K562 (cell line): Measurements from ENCODE around the gene GPD2. TPM values are rescaled to one million over a fixed set of nuclear protein-coding genes. Genes with fewer than 3 reads are reported as not detected.

Experiments used
- CTBP1 ChIP-seq: fragments of 450-650 bp; IDR thresholded peaks from 2 replicates; pipeline ENCODE4 v1.6.1; 2016; ENCODE audit warnings: borderline replicate concordance
- DMBX1 ChIP-seq: fragments of 250-450 bp; sonication (Bioruptor Pico); IDR thresholded peaks from 2 replicates; pipeline ENCODE4 v1.8.0; 2022; ENCODE audit warnings: inconsistent platforms, mild to moderate bottlenecking, moderate library complexity, borderline replicate concordance
- NR2C2 ChIP-seq, 2 experiments: fragments of 200-800 bp in 1 of 2; sonication (Bioruptor generic) in 1 of 2; sonication (generic) in 1 of 2; formaldehyde crosslinking in 1 of 2; IDR thresholded peaks; 2 replicates each; pipeline versions ENCODE4 v1.6.1 to v1.8.0; 2016 to 2022; ENCODE audit warnings: mild to moderate bottlenecking in 1 of 2, missing compliant biosample characterization in 1 of 2, missing genetic modification characterization in 1 of 2, missing genetic modification reagents in 1 of 2
- NR2F6 ChIP-seq: fragments of 450-650 bp; formaldehyde crosslinking; IDR thresholded peaks from 2 replicates; pipeline ENCODE4 v1.4.0; 2020; ENCODE audit warnings: mild to moderate bottlenecking
- NR3C1 ChIP-seq: sonication (generic); formaldehyde crosslinking; IDR thresholded peaks from 2 replicates; pipeline ENCODE4 v1.8.1; 2022; ENCODE audit warnings: missing genetic modification reagents
- PHB ChIP-seq: fragments of 250-450 bp; sonication (Bioruptor Pico); IDR thresholded peaks from 2 replicates; pipeline ENCODE4 v1.5.0; 2021
- PHF20 ChIP-seq: fragments of 450-650 bp; IDR thresholded peaks from 2 replicates; pipeline ENCODE4 v1.6.1; 2018; ENCODE audit not compliant: partially characterized antibody
- POLR2G ChIP-seq: fragments of 200-400 bp; formaldehyde crosslinking; IDR thresholded peaks from 2 replicates; pipeline ENCODE4 v1.6.1; 2017; ENCODE audit warnings: low read depth, mild to moderate bottlenecking, antibody characterized with exemption, low read length, moderate library complexity
- POU5F1 ChIP-seq: fragments of 150-350 bp; IDR thresholded peaks from 2 replicates; pipeline ENCODE4 v1.6.1; 2014; ENCODE audit warnings: borderline replicate concordance, low read length, low read depth, mild to moderate bottlenecking; ENCODE audit not compliant: partially characterized antibody
- SRSF9 ChIP-seq: fragments of 200-400 bp; formaldehyde crosslinking; IDR thresholded peaks from 2 replicates; pipeline ENCODE4 v1.6.1; 2017; ENCODE audit warnings: low read depth, low read length, borderline replicate concordance
- TCF7L2 ChIP-seq: fragments of 150-350 bp; IDR thresholded peaks from 2 replicates; pipeline ENCODE4 v1.6.1; 2016; ENCODE audit warnings: low read depth, mild to moderate bottlenecking, low read length, moderate library complexity
- ZBTB8A ChIP-seq: fragments of 450-650 bp; IDR thresholded peaks from 2 replicates; pipeline ENCODE4 v1.6.1; 2018; ENCODE audit warnings: mild to moderate bottlenecking, moderate library complexity; ENCODE audit not compliant: partially characterized antibody
- ZNF165 ChIP-seq: fragments of 250-450 bp; sonication (Bioruptor Pico); IDR thresholded peaks from 2 replicates; pipeline ENCODE4 v1.4.0; 2020; ENCODE audit warnings: borderline replicate concordance
- ZNF212 ChIP-seq: fragments of 450-650 bp; formaldehyde crosslinking; IDR thresholded peaks from 2 replicates; pipeline ENCODE4 v1.4.0; 2020; ENCODE audit warnings: mild to moderate bottlenecking
- ZNF384 ChIP-seq: IDR thresholded peaks from 2 replicates; pipeline ENCODE4 v1.6.1; 2012; ENCODE audit warnings: low read depth, low read length, improper control_type of control experiment
- polyA plus RNA-seq, 8 experiments: library from polyadenylated mRNA; depleted of rRNA in 4 of 8; stranded (reverse) in 5 of 8; unstranded in 3 of 8; fragments of >200 nt; fragmentation: Nextera tagmentation in 2 of 8; fragmentation: Illumina TruSeq in 1 of 8; extraction: Ambion mirVana in 2 of 8; extraction: Trizol in 1 of 8; gene quantifications; 2 replicates each; pipeline versions ENCODE4 v1.2.1 to v1.2.3, GENCODE V29; 2011 to 2014; ENCODE audit warnings: inconsistent platforms in 1 of 8, missing spikeins in 1 of 8
- total RNA-seq, 7 experiments: library from RNA; depleted of rRNA in 6 of 7; stranded (reverse); fragments of >200 nt in 6 of 7; fragmentation: Illumina TruSeq in 2 of 7; extraction: Trizol in 2 of 7; gene quantifications; 2 replicates each; pipeline versions ENCODE4 v1.2.1 to v1.2.3, GENCODE V29; 2011 to 2021; ENCODE audit warnings: low replicate concordance in 1 of 7
- TF ChIP-seq, protein P1 (sequence below): fragments of 250-450 bp; sonication (Bioruptor Pico); IDR thresholded peaks from 2 replicates; pipeline ENCODE4 v1.5.1; 2021; ENCODE audit warnings: mild to moderate bottlenecking
- TF ChIP-seq, protein P2 (sequence below): fragments of 250-450 bp; sonication (Bioruptor Pico); IDR thresholded peaks from 2 replicates; pipeline ENCODE4 v1.8.0; 2021; ENCODE audit warnings: borderline replicate concordance, mild to moderate bottlenecking, moderate library complexity; ENCODE audit not compliant: poor library complexity, severe bottlenecking
- TF ChIP-seq, protein P3 (sequence below): fragments of 250-450 bp; sonication (Bioruptor Pico); IDR thresholded peaks from 2 replicates; pipeline ENCODE4 v1.8.0; 2022; ENCODE audit warnings: inconsistent platforms
- TF ChIP-seq, protein P4 (sequence below): sonication (generic); formaldehyde crosslinking; IDR thresholded peaks from 2 replicates; pipeline ENCODE4 v1.4.0; 2020; ENCODE audit warnings: mild to moderate bottlenecking, missing genetic modification reagents
- TF ChIP-seq, protein P5 (sequence below): fragments of 450-650 bp; IDR thresholded peaks from 2 replicates; pipeline ENCODE4 v1.6.1; 2016; ENCODE audit warnings: borderline replicate concordance

The GPD2 gene
- total and polyA plus RNA-seq, 9 of the 15 experiments (the other 6 are each of a cell fraction or from before 2014, with no cell fraction given): 5.2 to 39.2 (median 19.0) TPM

DNA sequence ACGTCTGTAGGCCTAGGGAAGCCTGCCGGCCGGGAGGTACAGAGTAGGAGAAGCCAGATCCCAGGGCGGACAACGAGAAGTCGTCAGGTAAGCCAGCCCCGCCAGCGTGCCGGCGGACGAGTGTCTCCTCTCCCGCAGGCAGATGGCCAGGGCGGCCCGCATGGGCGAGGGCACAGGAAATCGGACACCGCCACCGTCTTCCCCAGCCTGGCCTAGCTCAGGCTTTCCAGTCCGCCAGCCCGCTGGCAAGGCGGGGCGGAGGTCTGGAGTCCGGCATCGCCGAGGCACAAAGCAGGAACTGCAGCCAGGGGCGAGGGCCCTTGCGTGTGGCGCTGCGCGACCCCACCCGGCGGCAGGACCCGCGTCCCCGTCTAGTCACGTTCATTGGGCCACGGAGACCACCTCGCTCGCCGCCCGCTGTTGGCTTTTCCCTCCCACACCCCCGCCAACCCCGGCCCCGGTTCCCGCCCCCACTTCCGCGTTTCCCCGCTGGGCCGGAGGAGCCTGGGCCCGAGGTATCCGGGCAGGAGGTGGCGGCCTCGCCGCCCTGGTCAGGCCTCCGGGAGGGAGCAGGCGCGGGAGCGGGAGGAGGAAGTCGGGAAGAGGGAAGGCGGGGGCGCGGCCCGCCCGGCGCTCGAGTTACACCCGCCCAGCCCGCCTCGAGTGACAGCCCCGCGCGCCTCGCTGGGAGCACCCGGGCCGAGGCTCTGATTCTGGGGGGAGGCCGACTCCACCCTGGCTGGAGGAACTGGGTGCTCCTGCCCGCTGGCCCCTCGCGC is at the start of gene GPD2 (continued):
- TF ChIP-seq, protein P1, sequence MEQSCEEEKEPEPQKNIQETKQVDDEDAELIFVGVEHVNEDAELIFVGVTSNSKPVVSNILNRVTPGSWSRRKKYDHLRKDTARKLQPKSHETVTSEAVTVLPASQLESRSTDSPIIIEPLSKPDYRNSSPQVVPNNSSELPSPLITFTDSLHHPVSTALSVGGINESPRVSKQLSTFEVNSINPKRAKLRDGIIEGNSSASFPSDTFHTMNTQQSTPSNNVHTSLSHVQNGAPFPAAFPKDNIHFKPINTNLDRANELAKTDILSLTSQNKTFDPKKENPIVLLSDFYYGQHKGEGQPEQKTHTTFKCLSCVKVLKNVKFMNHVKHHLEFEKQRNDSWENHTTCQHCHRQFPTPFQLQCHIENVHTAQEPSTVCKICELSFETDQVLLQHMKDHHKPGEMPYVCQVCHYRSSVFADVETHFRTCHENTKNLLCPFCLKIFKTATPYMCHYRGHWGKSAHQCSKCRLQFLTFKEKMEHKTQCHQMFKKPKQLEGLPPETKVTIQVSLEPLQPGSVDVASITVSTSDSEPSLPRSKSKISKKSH (CRISPR knock-in tag): no peak
- TF ChIP-seq ZNF165: no peak
- no peak for TF ChIP-seq PHB
- peak; percentile 85 for TF ChIP-seq POLR2G
- TF ChIP-seq TCF7L2: no peak
- TF ChIP-seq DMBX1 (CRISPR knock-in tag): no peak
- TF ChIP-seq, protein P2, sequence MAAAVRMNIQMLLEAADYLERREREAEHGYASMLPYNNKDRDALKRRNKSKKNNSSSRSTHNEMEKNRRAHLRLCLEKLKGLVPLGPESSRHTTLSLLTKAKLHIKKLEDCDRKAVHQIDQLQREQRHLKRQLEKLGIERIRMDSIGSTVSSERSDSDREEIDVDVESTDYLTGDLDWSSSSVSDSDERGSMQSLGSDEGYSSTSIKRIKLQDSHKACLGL (CRISPR knock-in tag): no peak
- TF ChIP-seq NR2F6 (CRISPR knock-in tag): no peak
- TF ChIP-seq ZBTB8A: no peak
- TF ChIP-seq, protein P3, sequence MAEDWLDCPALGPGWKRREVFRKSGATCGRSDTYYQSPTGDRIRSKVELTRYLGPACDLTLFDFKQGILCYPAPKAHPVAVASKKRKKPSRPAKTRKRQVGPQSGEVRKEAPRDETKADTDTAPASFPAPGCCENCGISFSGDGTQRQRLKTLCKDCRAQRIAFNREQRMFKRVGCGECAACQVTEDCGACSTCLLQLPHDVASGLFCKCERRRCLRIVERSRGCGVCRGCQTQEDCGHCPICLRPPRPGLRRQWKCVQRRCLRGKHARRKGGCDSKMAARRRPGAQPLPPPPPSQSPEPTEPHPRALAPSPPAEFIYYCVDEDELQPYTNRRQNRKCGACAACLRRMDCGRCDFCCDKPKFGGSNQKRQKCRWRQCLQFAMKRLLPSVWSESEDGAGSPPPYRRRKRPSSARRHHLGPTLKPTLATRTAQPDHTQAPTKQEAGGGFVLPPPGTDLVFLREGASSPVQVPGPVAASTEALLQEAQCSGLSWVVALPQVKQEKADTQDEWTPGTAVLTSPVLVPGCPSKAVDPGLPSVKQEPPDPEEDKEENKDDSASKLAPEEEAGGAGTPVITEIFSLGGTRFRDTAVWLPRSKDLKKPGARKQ (CRISPR knock-in tag): 0 out of 2 replicates have a peak, but pooled peaks have one; percentile 20
- no peak for TF ChIP-seq NR2C2 (CRISPR knock-in tag; IDR thresholded peaks at IDR 0.05)
- peak; percentile 21; the same call in 1 of the 2 replicates for TF ChIP-seq NR2C2 (tag; IDR thresholded peaks at IDR 0.05)
- TF ChIP-seq, protein P4, sequence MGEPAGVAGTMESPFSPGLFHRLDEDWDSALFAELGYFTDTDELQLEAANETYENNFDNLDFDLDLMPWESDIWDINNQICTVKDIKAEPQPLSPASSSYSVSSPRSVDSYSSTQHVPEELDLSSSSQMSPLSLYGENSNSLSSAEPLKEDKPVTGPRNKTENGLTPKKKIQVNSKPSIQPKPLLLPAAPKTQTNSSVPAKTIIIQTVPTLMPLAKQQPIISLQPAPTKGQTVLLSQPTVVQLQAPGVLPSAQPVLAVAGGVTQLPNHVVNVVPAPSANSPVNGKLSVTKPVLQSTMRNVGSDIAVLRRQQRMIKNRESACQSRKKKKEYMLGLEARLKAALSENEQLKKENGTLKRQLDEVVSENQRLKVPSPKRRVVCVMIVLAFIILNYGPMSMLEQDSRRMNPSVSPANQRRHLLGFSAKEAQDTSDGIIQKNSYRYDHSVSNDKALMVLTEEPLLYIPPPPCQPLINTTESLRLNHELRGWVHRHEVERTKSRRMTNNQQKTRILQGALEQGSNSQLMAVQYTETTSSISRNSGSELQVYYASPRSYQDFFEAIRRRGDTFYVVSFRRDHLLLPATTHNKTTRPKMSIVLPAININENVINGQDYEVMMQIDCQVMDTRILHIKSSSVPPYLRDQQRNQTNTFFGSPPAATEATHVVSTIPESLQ: no peak
- TF ChIP-seq ZNF384: no peak
- no peak for TF ChIP-seq POU5F1
- no peak for TF ChIP-seq SRSF9
- no peak for TF ChIP-seq ZNF212 (CRISPR knock-in tag)
- TF ChIP-seq, protein P5, sequence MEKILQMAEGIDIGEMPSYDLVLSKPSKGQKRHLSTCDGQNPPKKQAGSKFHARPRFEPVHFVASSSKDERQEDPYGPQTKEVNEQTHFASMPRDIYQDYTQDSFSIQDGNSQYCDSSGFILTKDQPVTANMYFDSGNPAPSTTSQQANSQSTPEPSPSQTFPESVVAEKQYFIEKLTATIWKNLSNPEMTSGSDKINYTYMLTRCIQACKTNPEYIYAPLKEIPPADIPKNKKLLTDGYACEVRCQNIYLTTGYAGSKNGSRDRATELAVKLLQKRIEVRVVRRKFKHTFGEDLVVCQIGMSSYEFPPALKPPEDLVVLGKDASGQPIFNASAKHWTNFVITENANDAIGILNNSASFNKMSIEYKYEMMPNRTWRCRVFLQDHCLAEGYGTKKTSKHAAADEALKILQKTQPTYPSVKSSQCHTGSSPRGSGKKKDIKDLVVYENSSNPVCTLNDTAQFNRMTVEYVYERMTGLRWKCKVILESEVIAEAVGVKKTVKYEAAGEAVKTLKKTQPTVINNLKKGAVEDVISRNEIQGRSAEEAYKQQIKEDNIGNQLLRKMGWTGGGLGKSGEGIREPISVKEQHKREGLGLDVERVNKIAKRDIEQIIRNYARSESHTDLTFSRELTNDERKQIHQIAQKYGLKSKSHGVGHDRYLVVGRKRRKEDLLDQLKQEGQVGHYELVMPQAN: no peak
- TF ChIP-seq NR3C1 (CRISPR knock-in tag): no peak
- no peak for TF ChIP-seq CTBP1
- TF ChIP-seq PHF20: peak; percentile 39
